Hepatocyte (in vitro differentiated cells): Measurements from ENCODE around the gene NKAIN2.

ENCODE experiments used
- EZH2 ChIP-seq: fragments of 200-600 bp; sonication (generic); IDR thresholded peaks from 2 replicates; pipeline ENCODE4 v1.6.1; 2016; ENCODE audit warnings: antibody characterized with exemption, mild to moderate bottlenecking, borderline replicate concordance
- EZH2phosphoT487 ChIP-seq: fragments of 200-600 bp; sonication (generic); IDR thresholded peaks from one replicate; pipeline ENCODE4 v1.6.1; 2018; ENCODE audit warnings: antibody characterized with exemption, mild to moderate bottlenecking, low read depth, moderate library complexity; ENCODE audit not compliant: unreplicated experiment, severe bottlenecking
- TF ChIP-seq, protein P1 (sequence below): fragments of 200-600 bp; sonication (generic); IDR thresholded peaks from 2 replicates; pipeline ENCODE4 v1.5.1; 2016; ENCODE audit warnings: antibody characterized with exemption, mild to moderate bottlenecking; ENCODE audit not compliant: poor library complexity

DNA sequence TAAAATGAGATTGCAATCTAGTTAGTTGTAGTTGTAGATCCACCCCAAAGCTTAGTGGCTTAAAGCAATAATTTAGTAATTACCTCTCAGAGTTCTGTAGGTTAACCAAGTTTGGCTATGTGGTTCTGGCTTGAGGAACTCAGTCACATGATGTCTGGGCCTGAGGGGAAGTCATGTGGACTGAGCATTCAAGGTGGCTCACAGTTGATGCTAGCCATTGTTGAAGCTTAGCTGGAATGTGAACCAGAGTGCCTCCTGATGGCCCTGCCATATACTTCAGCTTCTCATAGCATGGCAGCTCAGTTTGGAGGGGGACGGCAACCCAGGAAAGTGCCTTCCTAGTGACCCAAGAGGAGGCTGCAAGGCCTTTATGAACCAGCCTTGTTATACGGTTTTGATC, 895.4 kb downstream of the NKAIN2 start:
- TF ChIP-seq, protein P1, sequence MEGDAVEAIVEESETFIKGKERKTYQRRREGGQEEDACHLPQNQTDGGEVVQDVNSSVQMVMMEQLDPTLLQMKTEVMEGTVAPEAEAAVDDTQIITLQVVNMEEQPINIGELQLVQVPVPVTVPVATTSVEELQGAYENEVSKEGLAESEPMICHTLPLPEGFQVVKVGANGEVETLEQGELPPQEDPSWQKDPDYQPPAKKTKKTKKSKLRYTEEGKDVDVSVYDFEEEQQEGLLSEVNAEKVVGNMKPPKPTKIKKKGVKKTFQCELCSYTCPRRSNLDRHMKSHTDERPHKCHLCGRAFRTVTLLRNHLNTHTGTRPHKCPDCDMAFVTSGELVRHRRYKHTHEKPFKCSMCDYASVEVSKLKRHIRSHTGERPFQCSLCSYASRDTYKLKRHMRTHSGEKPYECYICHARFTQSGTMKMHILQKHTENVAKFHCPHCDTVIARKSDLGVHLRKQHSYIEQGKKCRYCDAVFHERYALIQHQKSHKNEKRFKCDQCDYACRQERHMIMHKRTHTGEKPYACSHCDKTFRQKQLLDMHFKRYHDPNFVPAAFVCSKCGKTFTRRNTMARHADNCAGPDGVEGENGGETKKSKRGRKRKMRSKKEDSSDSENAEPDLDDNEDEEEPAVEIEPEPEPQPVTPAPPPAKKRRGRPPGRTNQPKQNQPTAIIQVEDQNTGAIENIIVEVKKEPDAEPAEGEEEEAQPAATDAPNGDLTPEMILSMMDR: no peak
- TF ChIP-seq EZH2phosphoT487 (no peak), EZH2 (no peak)
